ENCODE measurements around the gene IFNAR2. TPM values are rescaled to one million over a fixed set of nuclear protein-coding genes. Genes with fewer than 3 reads are reported as not detected.
"Not testable (repeated sequence)": the region's sequence is repeated elsewhere in the genome, so short reads cannot be mapped to it uniquely, and the experiment has no call there.

Gene IFNAR2
- total and polyA plus RNA-seq, 9 donors = 5.7 to 15.5 (median 10.3) TPM

- Histone ChIP-seq H3K27me3 (ENCODE audit: control insufficient read depth, insufficient read depth, low read length) (no peaks in the 10 kb centered on the region), H3K36me3 (ENCODE audit: control insufficient read depth, insufficient read depth, low read length) (peaks cover 22% of the 10 kb centered on the region), H3K27ac (ENCODE audit: low read length) (no peak overlapping the region), H3K4me3 (ENCODE audit: low read length) (no peak overlapping the region), H3K9me3 (replicated peaks; ENCODE audit: control insufficient read depth, low read depth, low read length) (no peaks in the 10 kb centered on the region), H3K4me1 (ENCODE audit: control insufficient read depth, insufficient read depth, low read length) (peaks cover 11% of the 10 kb centered on the region)
- WGBS (ENCODE audit: insufficient coverage) = no CpG with 5 or more reads among the region's 2 CpGs
- no peak for DNase-seq
These were observed 12.1 kb downstream of the IFNAR2 start for GRCh38 chr21:33241846-33242245.

GRCh38 chr21:33242846-33243245 is 13.1 kb downstream of the IFNAR2 start:
- H3K4me3 ChIP-seq (ENCODE audit: low read length); H3K4me1 ChIP-seq (ENCODE audit: control insufficient read depth, insufficient read depth, low read length); DNase-seq; H3K27me3 ChIP-seq (ENCODE audit: control insufficient read depth, insufficient read depth, low read length); H3K9me3 ChIP-seq (replicated peaks; ENCODE audit: control insufficient read depth, low read depth, low read length); H3K27ac ChIP-seq (ENCODE audit: low read length): not testable (repeated sequence)
- 97% methylated on average over 2 of the region's 8 CpGs for WGBS (ENCODE audit: insufficient coverage)
- H3K36me3 ChIP-seq (ENCODE audit: control insufficient read depth, insufficient read depth, low read length) = peaks cover 31% of the 10 kb centered on the region

DNA sequence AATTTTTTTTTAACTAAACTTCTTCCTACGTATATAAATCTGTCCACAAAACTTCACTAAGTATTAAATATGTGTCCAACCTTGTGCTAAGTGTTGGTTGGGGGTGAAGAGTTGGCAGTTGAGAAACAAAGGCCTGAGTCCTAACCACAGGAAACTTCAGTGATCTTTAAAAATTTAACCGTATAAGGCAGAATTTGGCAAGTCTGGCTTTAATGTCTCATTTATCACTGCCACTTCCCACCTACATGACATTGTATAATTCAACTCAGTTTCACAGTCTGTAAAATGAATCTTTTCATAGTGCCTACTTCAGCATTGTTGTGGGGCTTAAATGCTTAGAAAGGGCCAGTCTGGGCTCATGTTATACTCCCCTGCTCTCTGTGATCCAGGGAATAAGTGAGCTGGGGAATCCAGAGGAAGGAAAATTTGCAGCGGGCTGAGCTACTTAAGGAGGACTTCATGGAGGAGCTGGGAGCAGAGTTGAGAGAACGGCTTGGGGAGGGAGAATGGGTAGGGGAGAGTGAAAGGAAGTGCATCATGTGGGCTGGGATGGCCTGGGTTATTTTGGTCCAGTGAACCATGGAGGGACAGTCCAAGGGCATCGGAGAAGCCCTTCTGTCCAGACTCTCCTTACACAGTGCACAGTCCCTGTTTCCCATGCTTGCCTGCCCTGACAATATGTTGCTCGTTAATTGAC is 14.5 kb downstream of the IFNAR2 start:
- H3K27ac ChIP-seq (ENCODE audit: low read length) = peak overlapping the region; percentile 38
- peaks cover 35% of the 10 kb centered on the region for H3K36me3 ChIP-seq (ENCODE audit: control insufficient read depth, insufficient read depth, low read length)
- H3K27me3 ChIP-seq (ENCODE audit: control insufficient read depth, insufficient read depth, low read length) = no peaks in the 10 kb centered on the region
- H3K4me3 ChIP-seq (ENCODE audit: low read length) = no peak overlapping the region
- H3K9me3 ChIP-seq (replicated peaks; ENCODE audit: control insufficient read depth, low read depth, low read length) = no peaks in the 10 kb centered on the region
- WGBS (ENCODE audit: insufficient coverage) = 82% methylated on average over 4 of the region's 6 CpGs
- peaks cover 7% of the 10 kb centered on the region for H3K4me1 ChIP-seq (ENCODE audit: control insufficient read depth, insufficient read depth, low read length)
- no peak for DNase-seq

GRCh38 chr21:33244779-33245105 is 15.0 kb downstream of the IFNAR2 start:
- no peak overlapping the region for H3K27ac ChIP-seq (ENCODE audit: low read length)
- peaks cover 40% of the 10 kb centered on the region for H3K36me3 ChIP-seq (ENCODE audit: control insufficient read depth, insufficient read depth, low read length)
- H3K9me3 ChIP-seq (replicated peaks; ENCODE audit: control insufficient read depth, low read depth, low read length) = no peaks in the 10 kb centered on the region
- no CpG with 5 or more reads among the region's 2 CpGs for WGBS (ENCODE audit: insufficient coverage)
- DNase-seq = no peak
- peaks cover 7% of the 10 kb centered on the region for H3K4me1 ChIP-seq (ENCODE audit: control insufficient read depth, insufficient read depth, low read length)
- no peak overlapping the region for H3K4me3 ChIP-seq (ENCODE audit: low read length)
- H3K27me3 ChIP-seq (ENCODE audit: control insufficient read depth, insufficient read depth, low read length) = no peaks in the 10 kb centered on the region

DNA sequence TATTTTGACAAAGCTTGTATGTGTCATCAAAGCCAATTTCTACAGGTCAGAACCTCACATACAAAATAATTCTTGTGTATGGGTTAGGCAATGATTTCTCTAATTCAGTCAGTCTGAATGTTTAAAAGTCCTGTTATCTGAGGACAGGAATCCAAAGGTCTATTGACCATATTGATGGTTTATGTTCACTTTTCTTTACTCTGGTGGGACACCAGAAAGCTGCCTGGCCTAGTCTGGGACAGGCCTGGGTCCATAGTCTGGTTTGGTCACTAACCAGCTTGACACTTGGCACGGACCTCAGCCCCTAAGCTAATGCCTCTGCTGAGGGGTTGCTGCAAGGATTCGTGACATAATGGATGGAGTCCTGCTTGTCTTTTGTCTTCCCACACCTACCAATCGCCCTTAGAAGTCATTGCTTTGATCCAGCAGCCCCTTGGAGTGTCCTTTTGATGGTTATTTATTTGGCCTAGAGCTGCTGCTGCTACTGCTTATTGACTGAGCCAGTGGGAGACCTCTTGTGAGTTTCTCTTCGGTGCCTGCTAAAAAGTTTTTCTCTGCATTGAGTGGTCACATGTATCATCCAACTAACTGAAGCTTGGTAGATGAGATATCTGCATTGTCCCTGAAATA is 15.7 kb downstream of the IFNAR2 start:
- peaks cover 43% of the 10 kb centered on the region for H3K36me3 ChIP-seq (ENCODE audit: control insufficient read depth, insufficient read depth, low read length)
- no peak overlapping the region for H3K27ac ChIP-seq (ENCODE audit: low read length)
- peaks cover 7% of the 10 kb centered on the region for H3K4me1 ChIP-seq (ENCODE audit: control insufficient read depth, insufficient read depth, low read length)

GRCh38 chr21:33246506-33246905 is 16.8 kb downstream of the IFNAR2 start:
- Histone ChIP-seq H3K27ac (ENCODE audit: low read length) (peak overlapping the region; percentile 42), H3K27me3 (ENCODE audit: control insufficient read depth, insufficient read depth, low read length) (no peaks in the 10 kb centered on the region), H3K4me1 (ENCODE audit: control insufficient read depth, insufficient read depth, low read length) (peaks cover 7% of the 10 kb centered on the region), H3K36me3 (ENCODE audit: control insufficient read depth, insufficient read depth, low read length) (peaks cover 50% of the 10 kb centered on the region), H3K4me3 (ENCODE audit: low read length) (no peak overlapping the region), H3K9me3 (replicated peaks; ENCODE audit: control insufficient read depth, low read depth, low read length) (no peaks in the 10 kb centered on the region)
- WGBS (ENCODE audit: insufficient coverage) = 84% methylated on average over 2 of the region's 5 CpGs
- DNase-seq = peak; percentile 26

More for the DNA sequence above, 15.7 kb downstream of the IFNAR2 start:
- 86% methylated on average over 1 of the region's 4 CpGs for WGBS (ENCODE audit: insufficient coverage)
- no peaks in the 10 kb centered on the region for H3K9me3 ChIP-seq (replicated peaks; ENCODE audit: control insufficient read depth, low read depth, low read length)
- no peak overlapping the region for H3K4me3 ChIP-seq (ENCODE audit: low read length)
- no peaks in the 10 kb centered on the region for H3K27me3 ChIP-seq (ENCODE audit: control insufficient read depth, insufficient read depth, low read length)
- DNase-seq = no peak

- Histone ChIP-seq H3K27me3 (ENCODE audit: control insufficient read depth, insufficient read depth, low read length) (no peaks in the 10 kb centered on the region), H3K36me3 (ENCODE audit: control insufficient read depth, insufficient read depth, low read length) (peaks cover 50% of the 10 kb centered on the region), H3K4me3 (ENCODE audit: low read length) (no peak overlapping the region), H3K27ac (ENCODE audit: low read length) (peak overlapping the region; percentile 42), H3K9me3 (replicated peaks; ENCODE audit: control insufficient read depth, low read depth, low read length) (no peaks in the 10 kb centered on the region), H3K4me1 (ENCODE audit: control insufficient read depth, insufficient read depth, low read length) (peaks cover 7% of the 10 kb centered on the region)
- DNase-seq = no peak
- WGBS (ENCODE audit: insufficient coverage) = 88% methylated on average over 2 of the region's 7 CpGs
These were observed 17.2 kb downstream of the IFNAR2 start for GRCh38 chr21:33246963-33247362.

GRCh38 chr21:33247599-33247998 is 17.9 kb downstream of the IFNAR2 start:
- no peak overlapping the region for H3K4me3 ChIP-seq (ENCODE audit: low read length)
- DNase-seq = peak; percentile 78
- H3K27me3 ChIP-seq (ENCODE audit: control insufficient read depth, insufficient read depth, low read length) = no peaks in the 10 kb centered on the region
- no peak overlapping the region for H3K27ac ChIP-seq (ENCODE audit: low read length)
- 59% methylated on average over 3 of the region's 6 CpGs for WGBS (ENCODE audit: insufficient coverage)
- no peaks in the 10 kb centered on the region for H3K9me3 ChIP-seq (replicated peaks; ENCODE audit: control insufficient read depth, low read depth, low read length)
- peaks cover 50% of the 10 kb centered on the region for H3K36me3 ChIP-seq (ENCODE audit: control insufficient read depth, insufficient read depth, low read length)
- H3K4me1 ChIP-seq (ENCODE audit: control insufficient read depth, insufficient read depth, low read length) = peaks cover 7% of the 10 kb centered on the region

DNA sequence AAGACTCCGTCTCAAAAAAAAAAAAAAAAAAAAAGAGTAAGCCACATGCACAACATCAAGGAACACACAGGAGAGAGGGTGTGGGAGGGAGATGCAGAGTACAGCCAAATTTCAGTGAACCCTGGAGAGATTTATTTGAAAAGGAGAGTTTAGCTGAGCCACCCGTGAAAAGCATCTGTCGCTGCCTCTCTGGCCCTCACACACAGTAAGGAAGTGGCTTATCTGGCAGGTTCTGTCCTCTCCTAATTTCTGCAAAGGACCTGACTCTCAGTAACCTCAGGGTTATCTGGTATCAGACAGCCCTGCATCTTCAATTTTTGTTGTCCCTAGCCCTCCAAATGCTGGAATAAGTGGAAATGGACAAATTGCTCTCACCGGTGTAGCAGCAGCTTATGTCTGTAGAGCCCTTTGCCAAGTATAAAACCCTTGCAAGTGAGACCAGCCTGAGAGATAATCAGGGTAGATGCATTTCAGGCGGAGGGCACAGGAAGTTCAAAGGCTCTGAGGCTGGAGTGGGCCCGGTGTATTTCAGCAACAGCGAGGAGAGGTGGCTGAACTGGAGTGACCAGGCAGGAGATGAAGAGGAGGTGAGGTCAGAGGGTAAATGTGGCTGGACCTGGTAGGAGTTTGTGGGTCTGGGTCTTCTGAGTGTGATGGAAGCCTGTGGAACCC is 19.7 kb downstream of the IFNAR2 start:
- peaks cover 61% of the 10 kb centered on the region for H3K36me3 ChIP-seq (ENCODE audit: control insufficient read depth, insufficient read depth, low read length)
- WGBS (ENCODE audit: insufficient coverage) = 91% methylated on average over 4 of the region's 7 CpGs
- no peak for DNase-seq
- H3K9me3 ChIP-seq (replicated peaks; ENCODE audit: control insufficient read depth, low read depth, low read length) = no peaks in the 10 kb centered on the region
- H3K4me3 ChIP-seq (ENCODE audit: low read length) = no peak overlapping the region
- H3K27me3 ChIP-seq (ENCODE audit: control insufficient read depth, insufficient read depth, low read length) = no peaks in the 10 kb centered on the region
- H3K4me1 ChIP-seq (ENCODE audit: control insufficient read depth, insufficient read depth, low read length) = peaks cover 4% of the 10 kb centered on the region
- H3K27ac ChIP-seq (ENCODE audit: low read length) = no peak overlapping the region

- Histone ChIP-seq H3K27me3 (ENCODE audit: control insufficient read depth, insufficient read depth, low read length) (no peaks in the 10 kb centered on the region), H3K36me3 (ENCODE audit: control insufficient read depth, insufficient read depth, low read length) (peaks cover 66% of the 10 kb centered on the region), H3K4me1 (ENCODE audit: control insufficient read depth, insufficient read depth, low read length) (peaks cover 4% of the 10 kb centered on the region), H3K9me3 (replicated peaks; ENCODE audit: control insufficient read depth, low read depth, low read length) (no peaks in the 10 kb centered on the region), H3K27ac (ENCODE audit: low read length) (no peak overlapping the region), H3K4me3 (ENCODE audit: low read length) (no peak overlapping the region)
- no peak for DNase-seq
- 89% methylated on average over 2 of the region's 2 CpGs for WGBS (ENCODE audit: insufficient coverage)
These were observed 21.4 kb downstream of the IFNAR2 start for GRCh38 chr21:33251119-33251518.
